Neural progenitor cell (in vitro differentiated cells): Measurements from ENCODE around the gene ZFHX3. TPM values are rescaled to one million over a fixed set of nuclear protein-coding genes. Genes with fewer than 3 reads are reported as not detected.

Experiments used
- DNase-seq: peaks from one replicate; pipeline ENCODE4 v3.0.0-alpha.2; 2016; ENCODE audit warnings: low spot score
- H2AFZ ChIP-seq: fragments of 200-600 bp; sonication (generic); replicated peaks from 2 replicates; pipeline ENCODE4 v1.6.1; 2016; ENCODE audit warnings: antibody characterized with exemption
- H3F3A ChIP-seq: fragments of 200-600 bp; sonication (generic); 2 replicates; pipeline ENCODE4 v1.6.1; 2016; ENCODE audit warnings: antibody characterized with exemption, low read depth
- H3K27ac ChIP-seq: fragments of 200-600 bp; sonication (generic); 2 replicates; pipeline ENCODE4 v1.5.1; 2016; ENCODE audit warnings: mild to moderate bottlenecking
- H3K27me3 ChIP-seq: fragments of 200-600 bp; sonication (generic); 2 replicates; pipeline ENCODE4 v1.6.1; 2016; ENCODE audit warnings: mild to moderate bottlenecking, moderate library complexity
- H3K36me3 ChIP-seq: fragments of 200-600 bp; sonication (generic); 2 replicates; pipeline ENCODE4 v1.5.1; 2016
- H3K4me1 ChIP-seq: fragments of 200-600 bp; sonication (generic); 2 replicates; pipeline ENCODE4 v1.6.1; 2016; ENCODE audit warnings: mixed run types
- H3K4me2 ChIP-seq: fragments of 200-600 bp; sonication (generic); 2 replicates; pipeline ENCODE4 v1.6.1; 2016
- H3K4me3 ChIP-seq: fragments of 200-600 bp; sonication (generic); 2 replicates; pipeline ENCODE4 v1.5.1; 2016
- H3K79me2 ChIP-seq: fragments of 200-600 bp; sonication (generic); 2 replicates; pipeline ENCODE4 v1.6.1; 2016; ENCODE audit warnings: low read depth
- H3K9ac ChIP-seq: fragments of 200-600 bp; sonication (generic); 2 replicates; pipeline ENCODE4 v1.6.1; 2016
- H3K9me3 ChIP-seq: fragments of 200-600 bp; sonication (generic); 2 replicates; pipeline ENCODE4 v1.5.1; 2016; ENCODE audit warnings: low read depth
- H4K20me1 ChIP-seq: fragments of 200-600 bp; sonication (generic); 2 replicates; pipeline ENCODE4 v1.6.1; 2016; ENCODE audit warnings: low read depth
- H3K27ac Mint-ChIP-seq: 3 replicates; pipeline ENCODE4 v1.8.0; 2021; ENCODE audit warnings: mixed read lengths
- H3K27me3 Mint-ChIP-seq: 2 replicates; pipeline ENCODE4 v1.8.0; 2022; ENCODE audit warnings: low read depth, mild to moderate bottlenecking, inconsistent platforms, moderate library complexity, mixed read lengths; ENCODE audit not compliant: insufficient read depth
- H3K36me3 Mint-ChIP-seq: 3 replicates; pipeline ENCODE4 v1.8.0; 2021; ENCODE audit warnings: mixed read lengths
- H3K4me1 Mint-ChIP-seq: 3 replicates; pipeline ENCODE4 v1.8.0; 2021; ENCODE audit warnings: mixed read lengths
- H3K4me3 Mint-ChIP-seq: 3 replicates; pipeline ENCODE4 v1.8.0; 2021; ENCODE audit warnings: mild to moderate bottlenecking, moderate library complexity, mixed read lengths
- H3K9me3 Mint-ChIP-seq: 3 replicates; pipeline ENCODE4 v1.8.0; 2020; ENCODE audit warnings: mixed read lengths
- EZH2 ChIP-seq: fragments of 200-600 bp; sonication (generic); IDR thresholded peaks from 2 replicates; pipeline ENCODE4 v1.6.1; 2017; ENCODE audit warnings: antibody characterized with exemption, mild to moderate bottlenecking, moderate library complexity
- EZH2phosphoT487 ChIP-seq: fragments of 200-600 bp; sonication (generic); IDR thresholded peaks from 2 replicates; pipeline ENCODE4 v1.6.1; 2017; ENCODE audit warnings: antibody characterized with exemption
- total RNA-seq: library from RNA; depleted of rRNA; stranded (reverse); fragments of >200 nt; gene quantifications from 2 replicates; pipeline ENCODE4 v1.2.3, GENCODE V29; 2015; ENCODE audit warnings: low replicate concordance
- TF ChIP-seq, protein P1 (sequence below): fragments of 200-600 bp; sonication (generic); IDR thresholded peaks from 2 replicates; pipeline ENCODE4 v1.5.1; 2017; ENCODE audit warnings: antibody characterized with exemption, mild to moderate bottlenecking

Gene ZFHX3
- total RNA-seq, 1 donor from 2014 or later = 2.4 TPM

DNA sequence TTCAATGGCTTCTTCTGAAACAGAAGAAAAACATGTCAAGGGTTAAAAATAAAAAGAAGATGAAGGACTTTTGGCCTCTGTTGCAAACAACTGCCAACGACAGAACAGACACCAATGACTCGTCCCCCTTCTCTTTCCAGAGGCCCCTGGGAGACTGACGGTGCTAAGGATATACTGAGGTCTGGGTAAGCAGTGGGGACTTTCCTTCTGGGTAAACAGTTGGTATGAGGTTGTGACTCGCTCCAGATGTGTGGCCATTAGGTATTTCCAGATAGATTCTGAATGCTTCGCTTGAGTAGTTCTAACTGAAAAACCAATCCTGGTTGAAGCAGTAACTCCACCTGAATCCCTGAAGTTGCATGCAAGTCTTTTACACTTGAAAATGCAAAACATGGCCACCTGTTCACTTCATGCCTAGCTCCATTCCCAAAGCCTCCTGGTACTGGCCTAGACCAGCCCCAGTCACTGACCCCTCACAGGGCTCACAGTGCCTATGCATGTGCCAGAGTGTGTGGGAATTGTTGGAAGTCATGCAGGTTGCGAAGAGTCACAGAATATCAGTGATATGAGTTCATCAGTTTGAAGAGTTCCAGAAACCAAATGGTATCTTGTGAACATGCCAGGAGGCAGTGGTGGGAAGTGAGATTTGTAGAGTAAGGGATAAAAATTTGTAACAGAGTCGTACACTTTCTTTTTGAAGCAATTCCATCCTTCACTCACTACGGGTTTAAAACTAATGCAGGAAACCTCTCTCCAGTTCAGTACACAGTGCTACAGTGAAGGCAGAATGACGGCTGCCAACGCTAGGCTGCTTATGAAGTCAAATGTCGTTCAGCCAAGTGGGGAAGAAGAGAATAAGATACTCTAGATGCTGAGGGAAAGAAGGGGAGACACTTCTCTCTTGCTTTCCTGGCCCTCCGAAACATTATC lies 217.8 kb downstream of the ZFHX3 start:
- DNase-seq = no peak
- no peak overlapping the region for H3K27ac ChIP-seq
- no peaks in the 10 kb centered on the region for H3F3A ChIP-seq
- Mint-ChIP-seq H3K9me3 (no peaks in the 10 kb centered on the region), H3K36me3 (peaks cover 13% of the 10 kb centered on the region), H3K27ac (no peak overlapping the region), H3K4me3 (no peak overlapping the region), H3K4me1 (peaks cover 33% of the 10 kb centered on the region), H3K27me3 (peaks cover 5% of the 10 kb centered on the region)
- TF ChIP-seq, protein P1, sequence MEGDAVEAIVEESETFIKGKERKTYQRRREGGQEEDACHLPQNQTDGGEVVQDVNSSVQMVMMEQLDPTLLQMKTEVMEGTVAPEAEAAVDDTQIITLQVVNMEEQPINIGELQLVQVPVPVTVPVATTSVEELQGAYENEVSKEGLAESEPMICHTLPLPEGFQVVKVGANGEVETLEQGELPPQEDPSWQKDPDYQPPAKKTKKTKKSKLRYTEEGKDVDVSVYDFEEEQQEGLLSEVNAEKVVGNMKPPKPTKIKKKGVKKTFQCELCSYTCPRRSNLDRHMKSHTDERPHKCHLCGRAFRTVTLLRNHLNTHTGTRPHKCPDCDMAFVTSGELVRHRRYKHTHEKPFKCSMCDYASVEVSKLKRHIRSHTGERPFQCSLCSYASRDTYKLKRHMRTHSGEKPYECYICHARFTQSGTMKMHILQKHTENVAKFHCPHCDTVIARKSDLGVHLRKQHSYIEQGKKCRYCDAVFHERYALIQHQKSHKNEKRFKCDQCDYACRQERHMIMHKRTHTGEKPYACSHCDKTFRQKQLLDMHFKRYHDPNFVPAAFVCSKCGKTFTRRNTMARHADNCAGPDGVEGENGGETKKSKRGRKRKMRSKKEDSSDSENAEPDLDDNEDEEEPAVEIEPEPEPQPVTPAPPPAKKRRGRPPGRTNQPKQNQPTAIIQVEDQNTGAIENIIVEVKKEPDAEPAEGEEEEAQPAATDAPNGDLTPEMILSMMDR = no peak
- no peak for TF ChIP-seq EZH2phosphoT487
- no peak for TF ChIP-seq EZH2
- H3K4me3 ChIP-seq = no peak overlapping the region
- peaks cover 3% of the 10 kb centered on the region for H3K4me1 ChIP-seq
- no peaks in the 10 kb centered on the region for H4K20me1 ChIP-seq
- H3K9ac ChIP-seq = no peak overlapping the region
- no peaks in the 10 kb centered on the region for H3K9me3 ChIP-seq
- H3K27me3 ChIP-seq = no peaks in the 10 kb centered on the region
- H3K79me2 ChIP-seq = no peaks in the 10 kb centered on the region
- H2AFZ ChIP-seq = no peak overlapping the region
- H3K4me2 ChIP-seq = no peak overlapping the region
- H3K36me3 ChIP-seq = no peaks in the 10 kb centered on the region

DNA sequence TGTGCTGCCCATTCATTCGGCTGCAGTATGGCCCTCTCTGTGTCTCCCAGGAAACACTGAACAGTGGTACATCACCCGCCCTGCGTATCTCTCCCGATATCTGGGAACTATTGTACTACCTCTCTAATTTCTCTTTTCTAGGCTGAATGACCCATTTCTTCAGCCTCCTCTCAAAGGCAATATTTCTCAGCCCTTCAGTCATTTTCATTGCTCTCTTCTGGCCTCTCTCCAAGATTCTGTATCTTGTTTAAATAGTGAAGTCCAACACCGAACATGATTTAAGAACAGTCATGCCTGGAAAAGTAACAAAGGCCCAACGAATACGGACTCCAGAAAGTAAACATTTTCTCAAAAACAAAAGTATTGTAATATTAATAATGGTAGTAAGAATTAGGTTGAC lies 220.1 kb downstream of the ZFHX3 start:
- no peak overlapping the region for H3K27ac Mint-ChIP-seq
- TF ChIP-seq EZH2 (no peak), EZH2phosphoT487 (no peak)
- TF ChIP-seq, protein P1 = no peak
- peaks cover 12% of the 10 kb centered on the region for H3K4me1 Mint-ChIP-seq

GRCh38 chr16:72825912-72826621 lies 221.9 kb downstream of the ZFHX3 start:
- no peaks in the 10 kb centered on the region for H3K4me1 ChIP-seq
- Mint-ChIP-seq H3K4me1 (no peaks in the 10 kb centered on the region), H3K36me3 (peaks cover 19% of the 10 kb centered on the region), H3K9me3 (no peaks in the 10 kb centered on the region), H3K27me3 (peaks cover 5% of the 10 kb centered on the region), H3K27ac (no peak overlapping the region), H3K4me3 (no peak overlapping the region)
- no peaks in the 10 kb centered on the region for H4K20me1 ChIP-seq
- H3K36me3 ChIP-seq = no peaks in the 10 kb centered on the region
- H3K4me2 ChIP-seq = no peak overlapping the region
- H3K27me3 ChIP-seq = no peaks in the 10 kb centered on the region
- no peak overlapping the region for H3K9ac ChIP-seq
- no peaks in the 10 kb centered on the region for H3K79me2 ChIP-seq
- no peaks in the 10 kb centered on the region for H3F3A ChIP-seq
- no peak for DNase-seq
- H3K4me3 ChIP-seq = no peak overlapping the region
- H3K27ac ChIP-seq = no peak overlapping the region
- no peaks in the 10 kb centered on the region for H3K9me3 ChIP-seq
- TF ChIP-seq EZH2 (no peak), EZH2phosphoT487 (no peak)
- TF ChIP-seq, protein P1 = no peak
- no peak overlapping the region for H2AFZ ChIP-seq

More for the DNA sequence above, 220.1 kb downstream of the ZFHX3 start:
- Mint-ChIP-seq H3K27me3 (peaks cover 5% of the 10 kb centered on the region), H3K36me3 (peaks cover 18% of the 10 kb centered on the region), H3K4me3 (no peak overlapping the region), H3K9me3 (no peaks in the 10 kb centered on the region)
- no peak overlapping the region for H2AFZ ChIP-seq
- no peaks in the 10 kb centered on the region for H3K9me3 ChIP-seq
- no peak overlapping the region for H3K4me3 ChIP-seq
- no peaks in the 10 kb centered on the region for H3K36me3 ChIP-seq
- DNase-seq = no peak
- no peaks in the 10 kb centered on the region for H3K27me3 ChIP-seq
- H4K20me1 ChIP-seq = no peaks in the 10 kb centered on the region
- no peak overlapping the region for H3K4me2 ChIP-seq
- no peak overlapping the region for H3K9ac ChIP-seq
- no peaks in the 10 kb centered on the region for H3F3A ChIP-seq
- H3K4me1 ChIP-seq = peaks cover 3% of the 10 kb centered on the region
- no peak overlapping the region for H3K27ac ChIP-seq
- no peaks in the 10 kb centered on the region for H3K79me2 ChIP-seq
